Measurements from ENCODE around the gene MYOM1. TPM values are rescaled to one million over a fixed set of nuclear protein-coding genes. Genes with fewer than 3 reads are reported as not detected.
"Not testable (repeated sequence)": the region's sequence is repeated elsewhere in the genome, so short reads cannot be mapped to it uniquely, and the experiment has no call there.

Gene MYOM1
- total RNA-seq, 1 donor from 2014 or later = 2.5 TPM

- ATAC-seq = no peak
- Histone ChIP-seq H3K36me3 (no peaks in the 10 kb centered on the region), H3K27ac (no peak overlapping the region), H3K27me3 (no peaks in the 10 kb centered on the region), H3K4me1 (no peaks in the 10 kb centered on the region), H3K4me3 (no peak overlapping the region), H3K9me3 (no peaks in the 10 kb centered on the region)
- no peak for TF ChIP-seq CTCF (IDR thresholded peaks at IDR 0.05)
- intact Hi-C loops (cut with DNase I) = no loop called here
- DNase-seq = no peak
Observed at GRCh38 chr18:3207565-3207964, 12.2 kb downstream of the MYOM1 start.

GRCh38 chr18:3205239-3205638, 14.5 kb downstream of the MYOM1 start:
- no peaks in the 10 kb centered on the region for H3K27me3 ChIP-seq
- H3K9me3 ChIP-seq = no peaks in the 10 kb centered on the region
- no peaks in the 10 kb centered on the region for H3K4me1 ChIP-seq
- no peak overlapping the region for H3K27ac ChIP-seq
- no peak for TF ChIP-seq CTCF (IDR thresholded peaks at IDR 0.05)
- ATAC-seq (no peak), DNase-seq (no peak)
- intact Hi-C loops (cut with DNase I) = no loop called here
- H3K4me3 ChIP-seq = no peak overlapping the region
- H3K36me3 ChIP-seq = no peaks in the 10 kb centered on the region

GRCh38 chr18:3199942-3200645, 19.7 kb downstream of the MYOM1 start:
- ATAC-seq (no peak), DNase-seq (no peak)
- intact Hi-C loops (cut with DNase I) = no loop called here
- no peak for TF ChIP-seq CTCF (IDR thresholded peaks at IDR 0.05)
- Histone ChIP-seq H3K9me3 (no peaks in the 10 kb centered on the region), H3K27ac (no peak overlapping the region), H3K4me3 (no peak overlapping the region), H3K36me3 (no peaks in the 10 kb centered on the region), H3K4me1 (no peaks in the 10 kb centered on the region), H3K27me3 (no peaks in the 10 kb centered on the region)

GRCh38 chr18:3198260-3198860, 21.4 kb downstream of the MYOM1 start:
- H3K36me3 ChIP-seq; DNase-seq; H3K9me3 ChIP-seq; H3K27me3 ChIP-seq; ATAC-seq; intact Hi-C loops (cut with DNase I); H3K4me1 ChIP-seq; H3K27ac ChIP-seq; H3K4me3 ChIP-seq: not testable (repeated sequence)

GRCh38 chr18:3194947-3195612, 24.7 kb downstream of the MYOM1 start:
- no peaks in the 10 kb centered on the region for H3K36me3 ChIP-seq
- H3K27me3 ChIP-seq = no peaks in the 10 kb centered on the region
- DNase-seq (no peak), ATAC-seq (no peak)
- no peak overlapping the region for H3K27ac ChIP-seq
- intact Hi-C loops (cut with DNase I) = no loop called here
- H3K4me3 ChIP-seq = no peak overlapping the region
- no peak for TF ChIP-seq CTCF (IDR thresholded peaks at IDR 0.05)
- no peaks in the 10 kb centered on the region for H3K9me3 ChIP-seq
- no peaks in the 10 kb centered on the region for H3K4me1 ChIP-seq

GRCh38 chr18:3193331-3193730, 26.4 kb downstream of the MYOM1 start:
- H3K27ac ChIP-seq = no peak overlapping the region
- no peak for TF ChIP-seq CTCF (IDR thresholded peaks at IDR 0.05)
- H3K4me3 ChIP-seq = no peak overlapping the region
- DNase-seq = no peak
- no peaks in the 10 kb centered on the region for H3K36me3 ChIP-seq
- H3K27me3 ChIP-seq = no peaks in the 10 kb centered on the region
- ATAC-seq = peak; percentile 63
- intact Hi-C loops (cut with DNase I) = no loop called here
- H3K4me1 ChIP-seq = no peaks in the 10 kb centered on the region
- H3K9me3 ChIP-seq = no peaks in the 10 kb centered on the region

Measured in upper lobe of right lung (tissue), 1 donor.